Neural progenitor cell (in vitro differentiated cells): ENCODE results near the gene GALNT18. TPM values are rescaled to one million over a fixed set of nuclear protein-coding genes. Genes with fewer than 3 reads are reported as not detected.

Experiments used
- DNase-seq: peaks from one replicate; pipeline ENCODE4 v3.0.0-alpha.2; 2016; ENCODE audit warnings: low spot score
- H2AFZ ChIP-seq: fragments of 200-600 bp; sonication (generic); replicated peaks from 2 replicates; pipeline ENCODE4 v1.6.1; 2016; ENCODE audit warnings: antibody characterized with exemption
- H3F3A ChIP-seq: fragments of 200-600 bp; sonication (generic); 2 replicates; pipeline ENCODE4 v1.6.1; 2016; ENCODE audit warnings: antibody characterized with exemption, low read depth
- H3K27ac ChIP-seq: fragments of 200-600 bp; sonication (generic); 2 replicates; pipeline ENCODE4 v1.5.1; 2016; ENCODE audit warnings: mild to moderate bottlenecking
- H3K27me3 ChIP-seq: fragments of 200-600 bp; sonication (generic); 2 replicates; pipeline ENCODE4 v1.6.1; 2016; ENCODE audit warnings: mild to moderate bottlenecking, moderate library complexity
- H3K36me3 ChIP-seq: fragments of 200-600 bp; sonication (generic); 2 replicates; pipeline ENCODE4 v1.5.1; 2016
- H3K4me1 ChIP-seq: fragments of 200-600 bp; sonication (generic); 2 replicates; pipeline ENCODE4 v1.6.1; 2016; ENCODE audit warnings: mixed run types
- H3K4me2 ChIP-seq: fragments of 200-600 bp; sonication (generic); 2 replicates; pipeline ENCODE4 v1.6.1; 2016
- H3K4me3 ChIP-seq: fragments of 200-600 bp; sonication (generic); 2 replicates; pipeline ENCODE4 v1.5.1; 2016
- H3K79me2 ChIP-seq: fragments of 200-600 bp; sonication (generic); 2 replicates; pipeline ENCODE4 v1.6.1; 2016; ENCODE audit warnings: low read depth
- H3K9ac ChIP-seq: fragments of 200-600 bp; sonication (generic); 2 replicates; pipeline ENCODE4 v1.6.1; 2016
- H3K9me3 ChIP-seq: fragments of 200-600 bp; sonication (generic); 2 replicates; pipeline ENCODE4 v1.5.1; 2016; ENCODE audit warnings: low read depth
- H4K20me1 ChIP-seq: fragments of 200-600 bp; sonication (generic); 2 replicates; pipeline ENCODE4 v1.6.1; 2016; ENCODE audit warnings: low read depth
- H3K27ac Mint-ChIP-seq: 3 replicates; pipeline ENCODE4 v1.8.0; 2021; ENCODE audit warnings: mixed read lengths
- H3K27me3 Mint-ChIP-seq: 2 replicates; pipeline ENCODE4 v1.8.0; 2022; ENCODE audit warnings: low read depth, mild to moderate bottlenecking, inconsistent platforms, moderate library complexity, mixed read lengths; ENCODE audit not compliant: insufficient read depth
- H3K36me3 Mint-ChIP-seq: 3 replicates; pipeline ENCODE4 v1.8.0; 2021; ENCODE audit warnings: mixed read lengths
- H3K4me1 Mint-ChIP-seq: 3 replicates; pipeline ENCODE4 v1.8.0; 2021; ENCODE audit warnings: mixed read lengths
- H3K4me3 Mint-ChIP-seq: 3 replicates; pipeline ENCODE4 v1.8.0; 2021; ENCODE audit warnings: mild to moderate bottlenecking, moderate library complexity, mixed read lengths
- H3K9me3 Mint-ChIP-seq: 3 replicates; pipeline ENCODE4 v1.8.0; 2020; ENCODE audit warnings: mixed read lengths
- CTCF ChIP-seq: fragments of 200-600 bp; sonication (generic); IDR thresholded peaks from 2 replicates; pipeline ENCODE4 v1.5.1; 2017; ENCODE audit warnings: antibody characterized with exemption, mild to moderate bottlenecking
- EZH2 ChIP-seq: fragments of 200-600 bp; sonication (generic); IDR thresholded peaks from 2 replicates; pipeline ENCODE4 v1.6.1; 2017; ENCODE audit warnings: antibody characterized with exemption, mild to moderate bottlenecking, moderate library complexity
- EZH2phosphoT487 ChIP-seq: fragments of 200-600 bp; sonication (generic); IDR thresholded peaks from 2 replicates; pipeline ENCODE4 v1.6.1; 2017; ENCODE audit warnings: antibody characterized with exemption
- total RNA-seq: library from RNA; depleted of rRNA; stranded (reverse); fragments of >200 nt; gene quantifications from 2 replicates; pipeline ENCODE4 v1.2.3, GENCODE V29; 2015; ENCODE audit warnings: low replicate concordance

Gene GALNT18
- total RNA-seq, 1 donor from 2014 or later = 2.4 TPM

- no peak overlapping the region for H3K4me2 ChIP-seq
- no peaks in the 10 kb centered on the region for H3K36me3 ChIP-seq
- H3K9me3 ChIP-seq = no peaks in the 10 kb centered on the region
- H3K4me1 ChIP-seq = peaks cover 10% of the 10 kb centered on the region
- TF ChIP-seq CTCF = no peak
- no peak for TF ChIP-seq EZH2
- TF ChIP-seq EZH2phosphoT487 = no peak
- Mint-ChIP-seq H3K9me3 (no peaks in the 10 kb centered on the region), H3K27ac (no peak overlapping the region), H3K36me3 (no peaks in the 10 kb centered on the region), H3K4me3 (no peak overlapping the region), H3K27me3 (peaks cover 3% of the 10 kb centered on the region), H3K4me1 (peaks cover 9% of the 10 kb centered on the region)
- H3K4me3 ChIP-seq = no peak overlapping the region
- DNase-seq = no peak
- H3K79me2 ChIP-seq = no peaks in the 10 kb centered on the region
- H4K20me1 ChIP-seq = no peaks in the 10 kb centered on the region
- H3F3A ChIP-seq = no peaks in the 10 kb centered on the region
- no peaks in the 10 kb centered on the region for H3K27me3 ChIP-seq
- no peak overlapping the region for H3K27ac ChIP-seq
- no peak overlapping the region for H3K9ac ChIP-seq
- H2AFZ ChIP-seq = no peak overlapping the region
Observed at GRCh38 chr11:11296434-11296833, 325.4 kb downstream of the GALNT18 start.

GRCh38 chr11:11294551-11294855 lies 327.3 kb downstream of the GALNT18 start:
- Histone ChIP-seq H4K20me1 (no peaks in the 10 kb centered on the region), H3K27me3 (no peaks in the 10 kb centered on the region), H3K9ac (no peak overlapping the region), H3K9me3 (no peaks in the 10 kb centered on the region), H3K4me3 (no peak overlapping the region), H2AFZ (no peak overlapping the region), H3K27ac (no peak overlapping the region), H3F3A (no peaks in the 10 kb centered on the region), H3K36me3 (no peaks in the 10 kb centered on the region), H3K4me1 (peaks cover 10% of the 10 kb centered on the region), H3K79me2 (no peaks in the 10 kb centered on the region), H3K4me2 (no peak overlapping the region)
- TF ChIP-seq EZH2 (no peak), EZH2phosphoT487 (no peak), CTCF (no peak)
- H3K27me3 Mint-ChIP-seq = peaks cover 7% of the 10 kb centered on the region
- H3K27ac Mint-ChIP-seq = no peak overlapping the region
- H3K36me3 Mint-ChIP-seq = no peaks in the 10 kb centered on the region
- DNase-seq = no peak
- no peaks in the 10 kb centered on the region for H3K9me3 Mint-ChIP-seq
- no peak overlapping the region for H3K4me3 Mint-ChIP-seq
- peaks cover 9% of the 10 kb centered on the region for H3K4me1 Mint-ChIP-seq

GRCh38 chr11:11293798-11294550 lies 327.8 kb downstream of the GALNT18 start:
- no peaks in the 10 kb centered on the region for H3K27me3 ChIP-seq
- no peak overlapping the region for H3K4me3 Mint-ChIP-seq
- H3K4me3 ChIP-seq = no peak overlapping the region
- TF ChIP-seq EZH2 (no peak), EZH2phosphoT487 (no peak), CTCF (no peak)
- no peak overlapping the region for H3K4me2 ChIP-seq
- H4K20me1 ChIP-seq = no peaks in the 10 kb centered on the region
- peaks cover 12% of the 10 kb centered on the region for H3K27me3 Mint-ChIP-seq
- H3K4me1 Mint-ChIP-seq = peaks cover 9% of the 10 kb centered on the region
- no peaks in the 10 kb centered on the region for H3K9me3 ChIP-seq
- no peaks in the 10 kb centered on the region for H3F3A ChIP-seq
- no peak overlapping the region for H3K9ac ChIP-seq
- H3K4me1 ChIP-seq = peaks cover 10% of the 10 kb centered on the region
- H3K79me2 ChIP-seq = no peaks in the 10 kb centered on the region
- H3K9me3 Mint-ChIP-seq = no peaks in the 10 kb centered on the region
- no peak overlapping the region for H3K27ac ChIP-seq
- peak; percentile 33 for DNase-seq
- no peaks in the 10 kb centered on the region for H3K36me3 Mint-ChIP-seq
- H3K36me3 ChIP-seq = no peaks in the 10 kb centered on the region
- no peak overlapping the region for H3K27ac Mint-ChIP-seq
- no peak overlapping the region for H2AFZ ChIP-seq
